GM12892 (cell line): Measurements from ENCODE around the gene MYOCD.

Source experiments
- DNase-seq: peaks from one replicate; pipeline ENCODE4 v3.0.0; 2011; ENCODE audit not compliant: insufficient read length
- FAIRE-seq: peaks from 2 replicates; lab custom pipeline; 2011; peaks lifted over from hg19 to GRCh38; lab: Jason Lieb, UNC
- POLR2A ChIP-seq: IDR thresholded peaks from 2 replicates; pipeline ENCODE4 v1.6.1; 2011; ENCODE audit warnings: low read depth, low read length, control low read depth
- POLR2AphosphoS5 ChIP-seq: IDR thresholded peaks from 2 replicates; pipeline ENCODE4 v1.6.1; 2011; ENCODE audit warnings: low read depth, low read length, control low read depth
- TAF1 ChIP-seq: IDR thresholded peaks from 2 replicates; pipeline ENCODE4 v1.6.1; 2011; ENCODE audit warnings: low read depth, mild to moderate bottlenecking, control low read depth, low read length, borderline replicate concordance

The MYOCD gene

DNA sequence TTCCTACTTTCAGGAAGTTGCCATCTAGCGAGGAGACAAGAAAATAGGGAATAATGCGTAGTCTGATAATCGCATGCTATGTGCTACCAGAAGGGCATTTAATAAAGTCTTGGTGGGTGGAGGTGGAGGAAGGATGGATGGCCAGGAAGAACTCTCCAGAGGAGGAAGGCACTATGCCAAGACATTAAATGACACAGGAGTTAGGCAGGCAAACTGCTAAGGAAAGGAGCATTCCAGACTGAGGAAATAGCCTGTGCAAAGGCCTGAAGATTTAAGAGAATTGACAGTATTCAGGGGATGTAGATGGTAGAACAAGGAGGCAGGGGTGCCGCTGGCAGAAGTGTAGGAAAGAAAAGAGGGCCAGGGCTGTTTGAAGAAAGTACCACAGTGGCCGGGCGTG is 104.3 kb downstream of the MYOCD start:
- DNase-seq, result no peak
- no peak for TF ChIP-seq POLR2AphosphoS5
- no peak for TF ChIP-seq POLR2A
- TF ChIP-seq TAF1, result no peak
- no peak for FAIRE-seq

DNA sequence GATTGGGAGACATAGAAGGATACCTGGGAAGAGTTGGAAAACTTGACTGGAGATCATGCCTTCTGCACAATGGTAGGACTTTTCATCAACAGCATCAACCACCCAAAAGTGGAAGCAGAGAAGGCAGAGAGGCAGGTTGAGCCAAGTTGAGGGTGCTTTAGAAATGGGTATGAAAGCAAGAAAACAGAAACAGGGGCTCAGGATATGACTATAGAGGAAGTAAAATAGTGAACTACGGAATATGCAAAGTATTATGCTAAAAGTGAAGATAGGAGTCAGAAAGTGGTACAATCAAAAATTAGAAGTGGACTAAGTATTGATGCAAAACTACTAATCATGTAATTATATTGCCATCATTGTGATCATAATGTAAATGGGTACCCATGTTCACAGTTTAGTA is 107.5 kb downstream of the MYOCD start:
- DNase-seq (no peak), FAIRE-seq (peak; percentile 82)
- TF ChIP-seq POLR2AphosphoS5, result no peak
- no peak for TF ChIP-seq POLR2A
- no peak for TF ChIP-seq TAF1

DNA sequence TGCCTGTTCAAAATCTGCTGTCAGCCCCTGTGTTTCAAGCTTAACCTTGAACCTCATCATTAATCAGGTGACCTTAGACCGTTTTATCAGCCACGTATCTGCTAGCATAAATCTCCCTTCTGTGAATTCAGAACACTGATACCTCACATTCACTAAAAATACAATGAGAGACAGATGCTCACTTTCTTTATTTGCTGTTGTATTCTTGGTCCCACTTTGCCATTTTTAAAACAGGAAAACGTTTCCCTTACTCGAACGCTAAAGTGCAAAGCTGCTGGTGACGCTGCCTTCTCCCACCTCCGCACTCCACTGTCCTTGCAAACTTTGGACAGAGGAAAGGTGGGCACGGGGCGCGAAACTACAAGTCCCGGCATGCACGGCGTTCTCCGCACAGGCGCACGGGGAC is 123.4 kb downstream of the MYOCD start:
- FAIRE-seq (no peak), DNase-seq (no peak)
- no peak for TF ChIP-seq POLR2A

DNA sequence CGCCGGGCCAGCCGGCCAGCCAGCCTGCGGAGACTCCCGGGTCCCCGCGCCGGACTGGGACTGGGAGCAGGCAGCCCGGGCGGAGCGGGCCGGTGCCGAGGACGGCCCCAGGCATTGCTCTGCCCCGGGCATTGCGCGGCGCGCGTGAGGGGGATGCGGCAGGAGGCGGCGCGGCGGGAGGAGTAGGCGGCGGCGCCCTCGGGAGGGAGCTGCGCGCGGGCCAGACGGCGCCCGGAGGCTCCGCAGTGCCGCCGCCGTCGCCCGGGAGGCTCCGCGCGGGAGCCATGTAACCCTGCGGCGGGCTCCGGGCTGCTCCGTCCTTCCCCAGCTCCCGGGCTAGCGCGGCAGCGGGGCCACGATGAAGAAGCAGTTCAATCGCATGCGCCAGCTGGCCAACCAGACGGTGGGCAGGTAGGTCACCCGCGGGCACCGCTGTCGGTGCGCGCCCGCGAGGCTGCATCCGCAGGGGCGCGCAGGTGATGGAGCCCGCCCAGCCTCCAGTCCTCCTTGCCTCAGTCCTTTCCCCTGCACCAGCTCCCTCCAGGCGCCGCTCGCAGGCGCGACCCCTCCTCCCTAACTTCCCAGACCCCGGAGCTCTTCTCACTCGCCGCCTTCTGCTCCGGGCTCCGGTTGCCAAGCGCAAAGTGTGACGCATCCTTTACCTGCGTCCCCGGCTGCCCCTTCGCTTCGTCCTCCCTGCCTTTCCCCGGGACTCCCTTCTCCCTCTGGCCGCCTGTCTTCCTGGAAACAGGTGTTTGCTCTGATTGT is 124.0 kb downstream of the MYOCD start, which contains the start of gene ARHGAP44:
Gene ARHGAP44, plus strand, starts transcription at position 18 of the 768 bp plus-strand sequence. Its CDS starts 341 bp downstream, at position 359.
- DNase-seq (peak; percentile 61), FAIRE-seq (peak; percentile 89)
- TF ChIP-seq POLR2AphosphoS5, result no peak
- 0 out of 2 replicates have a peak, but pooled peaks have one; percentile 20 for TF ChIP-seq TAF1
- peak; percentile 48; the same call in 1 of the 2 replicates for TF ChIP-seq POLR2A

DNA sequence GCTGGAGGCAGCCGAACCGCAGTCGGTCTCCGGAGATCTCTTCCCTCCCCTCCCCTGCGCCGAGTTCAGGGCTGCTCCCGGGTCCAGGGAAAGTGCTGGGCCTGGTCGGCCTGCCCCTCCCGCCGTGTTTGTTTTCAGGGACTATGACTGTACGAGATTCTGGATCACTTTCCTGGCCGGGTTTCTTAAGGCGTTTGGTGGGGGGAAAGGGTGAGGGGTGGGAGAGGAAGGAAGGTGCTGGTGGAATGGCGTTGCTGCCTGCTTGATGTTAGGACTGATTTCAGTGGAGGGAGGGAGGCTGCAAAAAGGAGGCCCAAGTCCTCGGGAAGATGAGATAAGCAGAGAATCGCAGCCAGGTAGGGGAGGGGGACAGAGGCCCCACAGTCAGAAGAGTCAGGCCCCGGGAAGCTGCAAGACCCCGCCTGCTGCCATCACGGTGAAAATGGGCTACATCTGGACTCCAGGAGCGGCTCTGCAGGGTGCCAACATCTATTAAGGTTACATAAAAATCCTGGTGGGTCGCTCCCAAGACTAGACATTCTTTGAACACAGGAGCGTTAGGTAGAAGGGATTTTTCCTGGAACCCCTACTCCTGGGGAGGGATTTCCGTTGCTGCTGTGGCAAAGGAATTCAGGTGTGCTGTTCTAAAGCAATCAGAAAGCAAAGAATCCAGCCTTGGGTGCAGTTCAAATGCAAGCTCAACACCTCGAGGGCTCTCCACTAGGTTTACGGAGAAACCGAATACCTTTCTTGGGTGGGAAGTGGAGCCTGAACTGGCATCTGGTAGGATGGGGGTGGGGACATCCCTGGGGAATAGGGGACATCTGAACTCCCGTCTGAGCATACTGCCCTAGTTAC is 124.8 kb downstream of the MYOCD start:
- FAIRE-seq, result no peak
- TF ChIP-seq POLR2A, result no peak
- DNase-seq, result no peak

DNA sequence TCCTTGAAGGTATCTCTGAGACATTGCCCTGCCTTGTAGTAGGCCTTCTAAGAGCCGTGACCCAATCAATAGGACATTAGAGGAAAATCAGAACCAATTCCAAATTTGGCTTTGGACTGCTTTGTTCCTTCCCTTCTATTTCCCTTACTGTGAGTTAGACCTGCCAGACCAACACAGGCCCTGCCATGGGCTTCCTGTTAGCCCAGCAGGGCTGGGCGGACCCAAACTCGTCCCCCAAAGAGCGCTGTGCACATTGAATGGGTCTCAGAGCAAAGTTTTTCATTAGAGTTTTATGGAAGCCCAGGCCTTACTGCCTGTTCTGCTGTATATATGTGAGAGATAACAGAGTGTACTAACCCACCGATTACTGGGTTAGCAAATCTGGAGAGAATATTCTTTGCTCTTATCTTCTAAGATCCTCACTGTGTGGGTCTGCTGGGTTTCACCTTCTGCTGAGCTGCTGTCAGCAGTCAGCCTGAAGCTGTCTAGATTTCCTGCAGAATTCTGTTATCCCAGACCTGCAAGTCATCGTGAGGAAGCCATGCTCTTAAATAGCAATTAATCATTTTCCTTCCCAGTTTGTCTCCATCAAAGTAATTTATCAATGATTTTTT is 129.3 kb downstream of the MYOCD start:
- no peak for FAIRE-seq
- TF ChIP-seq POLR2AphosphoS5, result no peak
- TF ChIP-seq POLR2A, result no peak
- TF ChIP-seq TAF1, result no peak
- no peak for DNase-seq

DNA sequence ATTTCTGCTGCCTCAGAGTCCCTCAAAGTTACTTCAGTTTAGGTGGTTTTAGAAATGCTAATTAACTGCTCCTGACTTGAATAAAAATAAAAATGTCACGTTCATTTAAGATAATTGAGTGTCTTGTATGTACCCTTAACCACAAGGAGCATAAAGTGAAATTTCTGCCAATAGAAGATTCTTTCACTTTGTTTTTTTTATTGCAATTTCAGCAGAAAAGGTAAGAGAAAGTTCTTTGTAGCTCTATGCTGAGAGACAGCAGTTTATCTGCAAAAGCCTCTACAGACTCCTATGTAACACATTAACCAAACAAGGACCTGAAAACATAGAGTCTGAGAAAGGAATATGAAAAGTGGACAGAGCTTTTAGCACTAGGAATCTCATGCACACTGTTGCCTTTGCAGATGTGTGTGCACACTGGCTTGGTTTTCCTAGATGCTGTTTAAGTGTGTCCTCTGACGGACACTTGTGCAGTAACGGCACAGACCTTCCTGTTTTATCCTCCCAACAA is 135.2 kb downstream of the MYOCD start:
- DNase-seq, result no peak
- TF ChIP-seq TAF1 (no peak), POLR2AphosphoS5 (no peak), POLR2A (no peak)
- no peak for FAIRE-seq

DNA sequence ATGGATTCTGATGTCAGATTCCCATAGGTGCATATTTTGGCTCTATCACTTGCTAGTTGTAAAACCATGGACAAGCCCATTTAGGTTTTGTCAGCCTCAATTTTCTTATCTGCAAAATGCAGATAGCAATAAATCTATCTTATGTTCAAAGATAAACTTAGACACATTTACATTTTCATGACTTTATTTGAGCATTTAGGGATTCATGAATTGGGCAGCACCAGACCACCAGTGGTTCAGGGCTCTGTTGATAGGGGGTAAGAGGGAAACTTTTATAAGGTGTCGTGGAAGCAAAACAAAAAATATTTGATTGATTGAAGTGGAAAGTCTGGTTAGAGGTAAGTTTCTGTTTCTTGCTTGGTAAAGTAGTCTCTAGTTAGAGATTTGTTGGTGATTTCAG is 140.9 kb downstream of the MYOCD start:
- no peak for DNase-seq
- no peak for FAIRE-seq
- no peak for TF ChIP-seq TAF1
- no peak for TF ChIP-seq POLR2A
- no peak for TF ChIP-seq POLR2AphosphoS5

DNA sequence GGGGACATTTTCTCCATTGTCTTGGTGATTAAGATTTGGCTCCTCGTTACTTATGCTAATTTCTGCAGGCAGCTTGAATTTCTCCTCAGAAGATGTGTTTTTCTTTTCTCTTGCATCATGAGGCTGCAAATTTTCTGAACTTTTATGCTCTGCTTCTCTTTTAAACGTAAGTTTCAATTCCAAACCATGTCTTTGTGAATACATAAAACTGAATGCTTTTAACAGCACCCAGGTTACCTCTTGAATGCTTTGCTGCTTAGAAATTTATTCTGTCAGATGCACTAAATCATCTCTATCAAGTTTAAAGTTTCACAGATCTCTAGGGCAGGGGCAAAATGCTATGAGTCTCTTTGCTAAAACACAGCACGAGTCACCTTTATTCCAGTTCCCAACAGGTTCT is 143.0 kb downstream of the MYOCD start:
- TF ChIP-seq POLR2A (no peak), POLR2AphosphoS5 (no peak), TAF1 (no peak)
- FAIRE-seq (no peak), DNase-seq (no peak)

DNA sequence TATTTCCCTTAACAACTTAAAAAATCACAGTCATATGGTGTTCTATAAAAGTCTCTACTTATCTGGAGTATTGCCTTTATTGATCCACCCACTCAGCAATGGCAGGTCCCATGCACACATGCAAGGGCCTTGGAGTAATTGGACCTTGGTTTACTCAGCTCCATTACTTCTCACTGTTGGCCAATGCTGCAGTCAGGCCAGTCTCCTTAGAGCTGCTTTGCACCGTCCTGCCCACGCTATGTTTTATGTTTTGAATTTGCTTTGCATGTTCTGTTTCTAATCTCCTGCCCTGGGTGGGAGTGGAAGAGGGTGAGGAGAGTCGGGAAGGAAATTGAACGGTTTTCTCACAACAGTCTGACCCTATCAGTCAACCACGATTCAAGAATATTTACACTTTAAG is 147.2 kb downstream of the MYOCD start:
- TF ChIP-seq TAF1 (no peak), POLR2AphosphoS5 (no peak), POLR2A (no peak)
- DNase-seq (no peak), FAIRE-seq (peak; percentile 88)

DNA sequence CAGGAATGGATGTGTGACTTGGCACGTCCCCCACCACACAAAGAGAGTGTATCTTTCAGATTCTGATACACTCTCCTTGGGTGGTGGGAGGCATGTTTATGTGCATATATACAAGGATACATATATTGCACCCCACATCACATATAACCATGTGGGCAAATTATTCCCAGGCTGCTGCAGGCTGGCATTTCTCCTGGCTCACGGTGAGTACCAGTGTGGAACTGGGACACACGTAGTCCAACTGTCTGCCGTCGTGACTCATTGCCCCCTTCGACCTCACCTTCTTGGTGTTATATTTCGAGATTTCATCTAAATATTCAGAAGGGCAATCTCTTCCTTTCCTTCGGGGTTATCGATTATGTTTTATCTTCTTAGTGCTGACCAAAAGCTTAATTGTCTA is 148.0 kb downstream of the MYOCD start:
- TF ChIP-seq TAF1, result no peak
- no peak for TF ChIP-seq POLR2A
- FAIRE-seq (peak; percentile 17), DNase-seq (no peak)
